Spleen (tissue), 7 donors: ENCODE results near the gene SETD6.
"Not testable (repeated sequence)": the region's sequence is repeated elsewhere in the genome, so short reads cannot be mapped to it uniquely, and the experiment has no call there.

Experiments
- POLR2A ChIP-seq, 3 donors: fragments of 450-650 bp; IDR thresholded peaks; one replicate each; pipeline ENCODE4 v1.5.1; 2017; ENCODE audit warnings: antibody characterized with exemption in 3 of 3, mild to moderate bottlenecking in 1 of 3
- POLR2AphosphoS5 ChIP-seq, 3 donors: sonication (generic); formaldehyde crosslinking; IDR thresholded peaks; one replicate each; pipeline ENCODE4 v1.5.1; 2017; ENCODE audit warnings: antibody characterized with exemption in 3 of 3
- TF ChIP-seq, protein P1 (sequence below), 11 experiments: fragments of 200-600 bp in 7 of 11; fragments of 450-650 bp in 4 of 11; sonication (generic) in 4 of 11; IDR thresholded peaks in 8 of 11; conservative IDR thresholded peaks in 3 of 11; 1 replicate in 7 of 11; 2 replicates in 4 of 11; pipeline versions ENCODE4 v1.4.0 to v1.8.0; 2016 to 2021; ENCODE audit warnings: antibody characterized with exemption in 11 of 11, inconsistent platforms in 4 of 11, mild to moderate bottlenecking in 1 of 11
- donor health status: DM: no; HTN: no; CAD: no; lungs with moderate emphysema.
- donor health status: DM: no; HTN: no; CAD: no.
- donor health status: DM: no; HTN: no; CAD: no.

GRCh38 chr16:58565697-58566096, 50.4 kb downstream of the SETD6 start:
- TF ChIP-seq, protein P1, sequence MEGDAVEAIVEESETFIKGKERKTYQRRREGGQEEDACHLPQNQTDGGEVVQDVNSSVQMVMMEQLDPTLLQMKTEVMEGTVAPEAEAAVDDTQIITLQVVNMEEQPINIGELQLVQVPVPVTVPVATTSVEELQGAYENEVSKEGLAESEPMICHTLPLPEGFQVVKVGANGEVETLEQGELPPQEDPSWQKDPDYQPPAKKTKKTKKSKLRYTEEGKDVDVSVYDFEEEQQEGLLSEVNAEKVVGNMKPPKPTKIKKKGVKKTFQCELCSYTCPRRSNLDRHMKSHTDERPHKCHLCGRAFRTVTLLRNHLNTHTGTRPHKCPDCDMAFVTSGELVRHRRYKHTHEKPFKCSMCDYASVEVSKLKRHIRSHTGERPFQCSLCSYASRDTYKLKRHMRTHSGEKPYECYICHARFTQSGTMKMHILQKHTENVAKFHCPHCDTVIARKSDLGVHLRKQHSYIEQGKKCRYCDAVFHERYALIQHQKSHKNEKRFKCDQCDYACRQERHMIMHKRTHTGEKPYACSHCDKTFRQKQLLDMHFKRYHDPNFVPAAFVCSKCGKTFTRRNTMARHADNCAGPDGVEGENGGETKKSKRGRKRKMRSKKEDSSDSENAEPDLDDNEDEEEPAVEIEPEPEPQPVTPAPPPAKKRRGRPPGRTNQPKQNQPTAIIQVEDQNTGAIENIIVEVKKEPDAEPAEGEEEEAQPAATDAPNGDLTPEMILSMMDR (IDR thresholded peaks at IDR 0.05 in 8 of 11, conservative IDR thresholded peaks at IDR 0.05 in 3 of 11): not testable (repeated sequence)
- not testable (repeated sequence) for TF ChIP-seq POLR2A, POLR2AphosphoS5 (IDR thresholded peaks at IDR 0.05)
